Muscle layer of duodenum (tissue), 2 donors: Measurements from ENCODE around the gene TARM1.
"Not testable (repeated sequence)": the region's sequence is repeated elsewhere in the genome, so short reads cannot be mapped to it uniquely, and the experiment has no call there.

Source experiments
- H3K27ac ChIP-seq: one replicate; pipeline ENCODE4 v1.7.0; 2013; ENCODE audit warnings: mild to moderate bottlenecking, low read length
- H3K27me3 ChIP-seq: one replicate; pipeline ENCODE4 v1.7.0; 2013; ENCODE audit warnings: low read depth, mild to moderate bottlenecking, control low read depth, low read length
- H3K36me3 ChIP-seq, 2 donors: one replicate each; pipeline ENCODE4 v1.7.0; 2013; ENCODE audit warnings: low read length in 2 of 2, control low read depth in 1 of 2, mild to moderate bottlenecking in 1 of 2; ENCODE audit not compliant: insufficient read depth in 2 of 2, control insufficient read depth in 1 of 2
- H3K4me1 ChIP-seq, 2 donors: one replicate each; pipeline ENCODE4 v1.7.0; 2013; ENCODE audit warnings: low read length in 2 of 2, mild to moderate bottlenecking in 2 of 2, control low read depth in 1 of 2, moderate library complexity in 1 of 2; ENCODE audit not compliant: insufficient read depth in 2 of 2, control insufficient read depth in 1 of 2
- H3K4me3 ChIP-seq, 2 donors: one replicate each; pipeline ENCODE4 v1.7.0; 2013; ENCODE audit warnings: low read length in 2 of 2, low read depth in 1 of 2, mild to moderate bottlenecking in 1 of 2
- H3K9me3 ChIP-seq, 2 donors: one replicate each; pipeline ENCODE4 v1.7.0; 2013; ENCODE audit warnings: low read length in 2 of 2, control low read depth in 1 of 2, mild to moderate bottlenecking in 1 of 2; ENCODE audit not compliant: control insufficient read depth in 1 of 2
- donor health status: healthy.

TARM1 gene

GRCh38 chr19:54063350-54064116 lies 17.6 kb downstream of the TARM1 start, which contains the start of gene VSTM1:
Gene VSTM1 (minus strand): TSS chr19:54063897. CDS start chr19:54063777, 120 bp downstream.
- Histone ChIP-seq H3K27me3 (no peaks in the 10 kb centered on the region), H3K27ac (no peak within 1 kb of the TSS), H3K4me1 (no peaks in the 10 kb centered on the region), H3K4me3 (no peak within 1 kb of the TSS), H3K36me3 (no peaks in the 10 kb centered on the region), H3K9me3 (no peaks in the 10 kb centered on the region)

GRCh38 chr19:54062643-54063042 lies 18.5 kb downstream of the TARM1 start:
- no peaks in the 10 kb centered on the region for H3K4me1 ChIP-seq
- no peaks in the 10 kb centered on the region for H3K27me3 ChIP-seq
- no peak overlapping the region for H3K4me3 ChIP-seq
- no peaks in the 10 kb centered on the region for H3K36me3 ChIP-seq
- no peak overlapping the region for H3K27ac ChIP-seq
- no peaks in the 10 kb centered on the region for H3K9me3 ChIP-seq

- Histone ChIP-seq H3K9me3 (no peaks in the 10 kb centered on the region), H3K36me3 (no peaks in the 10 kb centered on the region), H3K4me1 (no peaks in the 10 kb centered on the region), H3K4me3 (no peak overlapping the region), H3K27ac (no peak overlapping the region), H3K27me3 (no peaks in the 10 kb centered on the region)
These were observed 33.5 kb downstream of the TARM1 start for GRCh38 chr19:54047616-54048015.

- H3K27ac ChIP-seq, result no peak overlapping the region
- no peaks in the 10 kb centered on the region for H3K27me3 ChIP-seq
- no peaks in the 10 kb centered on the region for H3K4me1 ChIP-seq
- H3K36me3 ChIP-seq, result no peaks in the 10 kb centered on the region
- no peak overlapping the region for H3K4me3 ChIP-seq
- H3K9me3 ChIP-seq, result no peaks in the 10 kb centered on the region
These were observed 35.4 kb downstream of the TARM1 start for GRCh38 chr19:54045771-54046170.

GRCh38 chr19:54042989-54043388 lies 38.2 kb downstream of the TARM1 start:
- H3K9me3 ChIP-seq, result no peaks in the 10 kb centered on the region
- H3K36me3 ChIP-seq, result no peaks in the 10 kb centered on the region
- no peaks in the 10 kb centered on the region for H3K4me1 ChIP-seq
- no peak overlapping the region for H3K27ac ChIP-seq
- H3K4me3 ChIP-seq, result no peak overlapping the region
- H3K27me3 ChIP-seq, result no peaks in the 10 kb centered on the region

GRCh38 chr19:54041969-54042606 lies 39.1 kb downstream of the TARM1 start:
- H3K4me3 ChIP-seq, result no peak overlapping the region
- no peak overlapping the region for H3K27ac ChIP-seq
- H3K36me3 ChIP-seq, result no peaks in the 10 kb centered on the region
- no peaks in the 10 kb centered on the region for H3K27me3 ChIP-seq
- H3K4me1 ChIP-seq, result no peaks in the 10 kb centered on the region
- no peaks in the 10 kb centered on the region for H3K9me3 ChIP-seq

GRCh38 chr19:54040003-54040402 lies 41.2 kb downstream of the TARM1 start:
- H3K36me3 ChIP-seq, result no peaks in the 10 kb centered on the region
- H3K4me3 ChIP-seq, result no peak overlapping the region
- no peaks in the 10 kb centered on the region for H3K27me3 ChIP-seq
- H3K27ac ChIP-seq, result no peak overlapping the region
- no peaks in the 10 kb centered on the region for H3K4me1 ChIP-seq
- H3K9me3 ChIP-seq, result no peaks in the 10 kb centered on the region

- H3K4me3 ChIP-seq, H3K27me3 ChIP-seq, H3K27ac ChIP-seq, H3K4me1 ChIP-seq, H3K36me3 ChIP-seq, H3K9me3 ChIP-seq: not testable (repeated sequence)
These were observed 44.6 kb downstream of the TARM1 start for GRCh38 chr19:54036542-54036941.

GRCh38 chr19:54035215-54036178 lies 45.7 kb downstream of the TARM1 start:
- H3K4me3 ChIP-seq, result no peak overlapping the region
- no peak overlapping the region for H3K27ac ChIP-seq
- H3K27me3 ChIP-seq, result no peaks in the 10 kb centered on the region
- H3K36me3 ChIP-seq, result no peaks in the 10 kb centered on the region
- H3K4me1 ChIP-seq, result no peaks in the 10 kb centered on the region
- H3K9me3 ChIP-seq, result no peaks in the 10 kb centered on the region

GRCh38 chr19:54030895-54031586 lies 50.1 kb downstream of the TARM1 start:
- Histone ChIP-seq H3K36me3 (no peaks in the 10 kb centered on the region), H3K9me3 (no peaks in the 10 kb centered on the region), H3K4me3 (no peak overlapping the region), H3K4me1 (no peaks in the 10 kb centered on the region), H3K27ac (no peak overlapping the region), H3K27me3 (no peaks in the 10 kb centered on the region)
